Measurements from ENCODE around the gene CLEC18A. TPM values are rescaled to one million over a fixed set of nuclear protein-coding genes. Genes with fewer than 3 reads are reported as not detected.
"Not testable (repeated sequence)": the region's sequence is repeated elsewhere in the genome, so short reads cannot be mapped to it uniquely, and the experiment has no call there.

The CLEC18A gene
- total RNA-seq, 2 donors from 2014 or later, result 12.4 to 21.9 TPM

- not testable (repeated sequence) for H3K9me3 ChIP-seq; H3K27ac ChIP-seq; H3K27me3 ChIP-seq (replicated peaks; ENCODE audit: insufficient read depth); ATAC-seq (ENCODE audit: insufficient number of reproducible peaks, low FRiP score, low read depth); H3K4me1 ChIP-seq (ENCODE audit: control insufficient read depth in 1 of 2, low read depth in 2 of 2); DNase-seq (ENCODE audit: low spot score); H3K4me3 ChIP-seq
- peaks cover 18% of the 10 kb centered on the region for H3K36me3 ChIP-seq
Observed at GRCh38 chr16:70010615-70011014, 59.5 kb downstream of the CLEC18A start.

GRCh38 chr16:70011120-70011519, 60.0 kb downstream of the CLEC18A start:
- not testable (repeated sequence) for ATAC-seq (ENCODE audit: insufficient number of reproducible peaks, low FRiP score, low read depth); DNase-seq (ENCODE audit: low spot score); H3K4me1 ChIP-seq (ENCODE audit: control insufficient read depth in 1 of 2, low read depth in 2 of 2); H3K27me3 ChIP-seq (replicated peaks; ENCODE audit: insufficient read depth); H3K27ac ChIP-seq; H3K9me3 ChIP-seq; H3K4me3 ChIP-seq
- peaks cover 18% of the 10 kb centered on the region for H3K36me3 ChIP-seq

- not testable (repeated sequence) for DNase-seq (ENCODE audit: low spot score); ATAC-seq (ENCODE audit: insufficient number of reproducible peaks, low FRiP score, low read depth); H3K4me1 ChIP-seq (ENCODE audit: control insufficient read depth in 1 of 2, low read depth in 2 of 2); H3K9me3 ChIP-seq; H3K4me3 ChIP-seq; H3K27ac ChIP-seq; H3K27me3 ChIP-seq (replicated peaks; ENCODE audit: insufficient read depth)
- H3K36me3 ChIP-seq, result peaks cover 22% of the 10 kb centered on the region
Observed at GRCh38 chr16:70012354-70012753, 61.2 kb downstream of the CLEC18A start.

GRCh38 chr16:70012951-70013350, 61.8 kb downstream of the CLEC18A start:
- peaks cover 25% of the 10 kb centered on the region for H3K36me3 ChIP-seq
- not testable (repeated sequence) for H3K4me3 ChIP-seq; H3K27me3 ChIP-seq (replicated peaks; ENCODE audit: insufficient read depth); H3K27ac ChIP-seq; H3K9me3 ChIP-seq; ATAC-seq (ENCODE audit: insufficient number of reproducible peaks, low FRiP score, low read depth); H3K4me1 ChIP-seq (ENCODE audit: control insufficient read depth in 1 of 2, low read depth in 2 of 2); DNase-seq (ENCODE audit: low spot score)

Other genes with a start within 250 kb of the CLEC18A start
- gene NQO1, start 224.8 kb upstream of the CLEC18A start, total RNA-seq, result 100 to 1,000 TPM in 1 of 2 donors, 10 to 100 TPM in 1; 40.2 to 115 TPM
- 10 to 100 TPM in 1 of 2 donors, 1 to 10 TPM in 1; 7.0 to 38.9 TPM for gene NOB1, start 196.4 kb upstream of the CLEC18A start, total RNA-seq
- 100 to 1,000 TPM; 144 to 146 TPM for gene WWP2, start 189.0 kb upstream of the CLEC18A start, total RNA-seq
- 10 to 100 TPM; 38.0 to 44.6 TPM for gene PDPR, start 163.0 kb downstream of the CLEC18A start, total RNA-seq
- under 1 TPM in 1 of 2 donors, not detected in 1; 0.68 TPM for gene CLEC18C, start 222.5 kb downstream of the CLEC18A start, total RNA-seq

Data from thoracic aorta (tissue), 2 donors.